ENCODE data around the gene PCDHGA6.
A peak's percentile ranks its signal among the peaks of the same experiment; 100 is the strongest.
"Not testable (repeated sequence)": the region's sequence is repeated elsewhere in the genome, so short reads cannot be mapped to it uniquely, and the experiment has no call there.

Gene PCDHGA6

DNA sequence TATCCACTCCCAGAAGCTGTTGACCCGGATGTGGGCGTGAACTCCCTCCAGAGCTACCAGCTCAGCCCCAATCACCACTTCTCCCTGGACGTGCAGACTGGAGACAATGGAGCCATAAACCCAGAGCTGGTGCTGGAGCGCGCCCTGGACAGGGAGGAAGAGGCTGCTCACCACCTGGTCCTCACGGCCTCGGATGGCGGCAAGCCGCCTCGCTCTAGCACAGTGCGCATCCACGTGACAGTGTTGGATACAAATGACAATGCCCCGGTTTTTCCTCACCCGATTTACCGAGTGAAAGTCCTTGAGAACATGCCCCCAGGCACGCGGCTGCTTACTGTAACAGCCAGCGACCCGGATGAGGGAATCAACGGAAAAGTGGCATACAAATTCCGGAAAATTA lies 19.6 kb downstream of the PCDHGA6 start:
- DNase-seq (ENCODE audit: low spot score) = no peak

DNA sequence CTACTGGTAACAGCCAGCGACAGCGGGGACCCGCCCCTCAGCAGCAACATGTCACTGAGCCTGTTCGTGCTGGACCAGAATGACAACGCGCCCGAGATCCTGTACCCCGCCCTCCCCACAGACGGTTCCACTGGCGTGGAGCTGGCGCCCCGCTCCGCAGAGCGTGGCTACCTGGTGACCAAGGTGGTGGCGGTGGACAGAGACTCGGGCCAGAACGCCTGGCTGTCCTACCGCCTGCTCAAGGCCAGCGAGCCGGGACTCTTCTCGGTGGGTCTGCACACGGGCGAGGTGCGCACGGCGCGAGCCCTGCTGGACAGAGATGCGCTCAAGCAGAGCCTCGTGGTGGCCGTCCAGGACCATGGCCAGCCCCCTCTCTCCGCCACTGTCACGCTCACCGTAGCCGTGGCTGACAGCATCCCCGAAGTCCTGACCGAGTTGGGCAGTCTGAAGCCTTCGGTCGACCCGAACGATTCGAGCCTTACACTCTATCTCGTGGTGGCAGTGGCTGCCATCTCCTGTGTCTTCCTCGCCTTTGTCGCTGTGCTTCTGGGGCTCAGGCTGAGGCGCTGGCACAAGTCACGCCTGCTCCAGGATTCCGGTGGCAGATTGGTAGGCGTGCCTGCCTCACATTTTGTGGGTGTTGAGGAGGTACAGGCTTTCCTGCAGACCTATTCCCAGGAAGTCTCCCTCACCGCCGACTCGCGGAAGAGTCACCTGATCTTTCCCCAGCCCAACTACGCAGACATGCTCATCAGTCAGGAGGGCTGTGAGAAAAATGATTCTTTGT lies 20.9 kb downstream of the PCDHGA6 start:
- not testable (repeated sequence) for DNase-seq (ENCODE audit: low spot score)

GRCh38 chr5:141397756-141398551 lies 24.3 kb downstream of the PCDHGA6 start, which contains the start of gene PCDHGB5:
Gene PCDHGB5, plus strand, starts transcription at chr5:141397947. Its CDS starts 181 bp downstream, at chr5:141398128.
- not testable (repeated sequence) for DNase-seq (ENCODE audit: low spot score)

DNA sequence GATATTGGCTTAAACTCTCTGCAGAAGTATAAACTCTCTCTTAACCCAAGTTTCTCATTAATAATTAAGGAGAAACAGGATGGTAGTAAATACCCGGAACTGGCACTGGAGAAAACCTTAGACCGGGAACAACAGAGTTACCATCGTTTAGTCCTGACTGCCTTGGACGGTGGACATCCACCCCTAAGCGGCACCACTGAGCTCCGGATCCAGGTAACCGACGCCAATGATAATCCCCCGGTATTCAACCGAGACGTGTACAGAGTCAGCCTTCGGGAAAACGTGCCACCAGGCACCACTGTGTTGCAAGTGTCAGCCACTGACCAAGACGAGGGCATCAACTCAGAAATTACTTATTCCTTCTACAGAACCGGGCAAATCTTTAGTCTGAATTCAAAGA lies 24.9 kb downstream of the PCDHGA6 start:
- DNase-seq (ENCODE audit: low spot score) = no peak

DNA sequence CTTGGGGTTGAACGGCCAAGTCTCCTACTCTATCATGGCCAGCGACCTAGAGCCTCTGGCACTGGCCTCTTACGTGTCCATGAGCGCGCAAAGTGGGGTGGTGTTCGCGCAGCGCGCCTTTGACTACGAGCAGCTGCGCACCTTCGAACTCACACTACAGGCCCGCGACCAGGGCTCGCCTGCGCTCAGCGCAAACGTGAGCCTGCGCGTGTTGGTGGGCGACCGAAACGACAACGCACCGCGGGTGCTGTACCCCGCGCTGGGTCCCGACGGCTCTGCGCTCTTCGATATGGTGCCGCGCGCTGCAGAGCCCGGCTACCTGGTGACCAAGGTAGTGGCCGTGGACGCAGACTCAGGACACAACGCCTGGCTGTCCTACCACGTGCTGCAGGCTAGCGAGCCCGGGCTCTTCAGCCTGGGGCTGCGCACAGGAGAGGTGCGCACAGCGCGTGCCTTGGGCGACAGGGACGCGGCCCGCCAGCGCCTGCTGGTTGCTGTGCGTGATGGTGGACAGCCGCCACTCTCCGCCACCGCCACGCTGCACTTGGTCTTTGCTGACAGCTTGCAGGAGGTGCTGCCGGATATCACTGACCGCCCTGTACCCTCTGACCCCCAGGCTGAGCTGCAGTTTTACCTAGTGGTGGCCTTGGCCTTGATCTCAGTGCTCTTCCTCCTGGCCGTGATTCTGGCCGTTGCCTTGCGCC lies 26.0 kb downstream of the PCDHGA6 start:
- no peak for DNase-seq (ENCODE audit: low spot score)

GRCh38 chr5:141402553-141403243 lies 29.0 kb downstream of the PCDHGA6 start, which contains the start of gene PCDHGA9:
Gene PCDHGA9, plus strand, starts transcription at chr5:141402778. Its CDS starts 175 bp downstream, at chr5:141402953.
- DNase-seq (ENCODE audit: low spot score) = no peak

DNA sequence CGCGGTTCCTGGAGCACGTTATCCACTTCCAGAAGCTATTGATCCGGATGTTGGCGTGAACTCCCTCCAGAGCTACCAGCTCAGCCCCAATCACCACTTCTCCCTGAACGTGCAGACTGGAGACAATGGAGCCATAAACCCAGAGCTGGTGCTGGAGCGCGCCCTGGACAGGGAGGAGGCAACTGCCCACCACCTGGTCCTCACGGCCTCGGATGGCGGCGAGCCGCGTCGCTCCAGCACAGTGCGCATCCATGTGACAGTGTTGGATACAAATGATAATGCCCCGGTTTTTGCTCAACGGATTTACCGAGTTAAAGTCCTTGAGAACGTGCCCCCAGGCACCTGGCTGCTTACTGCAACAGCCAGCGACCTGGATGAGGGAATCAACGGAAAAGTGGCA lies 29.7 kb downstream of the PCDHGA6 start:
- DNase-seq (ENCODE audit: low spot score) = no peak

DNA sequence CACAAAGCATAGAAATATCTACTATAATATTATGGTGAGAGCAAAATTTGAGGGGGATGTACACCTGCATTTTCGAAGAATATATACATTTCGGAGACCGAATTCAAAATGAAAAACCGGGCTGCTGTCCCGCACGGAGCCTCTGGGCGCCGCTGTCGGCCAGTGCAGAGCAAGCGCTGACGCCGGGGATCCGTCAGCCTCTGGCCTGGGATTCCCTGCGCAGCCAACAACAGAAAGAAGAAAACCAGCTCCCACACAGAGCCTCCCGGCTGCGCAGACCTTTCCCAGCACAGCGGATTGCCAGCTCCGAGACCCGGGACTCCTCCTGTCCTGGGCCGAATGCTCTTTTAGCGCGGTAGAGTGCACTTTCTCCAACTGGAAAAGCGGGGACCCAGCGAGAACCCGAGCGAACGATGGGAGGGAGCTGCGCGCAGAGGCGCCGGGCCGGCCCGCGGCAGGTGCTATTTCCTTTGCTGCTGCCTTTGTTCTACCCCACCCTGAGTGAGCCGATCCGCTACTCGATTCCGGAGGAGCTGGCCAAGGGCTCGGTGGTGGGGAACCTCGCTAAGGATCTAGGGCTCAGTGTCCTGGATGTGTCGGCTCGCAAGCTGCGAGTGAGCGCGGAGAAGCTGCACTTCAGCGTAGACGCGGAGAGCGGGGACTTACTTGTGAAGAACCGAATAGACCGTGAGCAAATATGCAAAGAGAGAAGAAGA lies 34.3 kb downstream of the PCDHGA6 start, which contains the start of gene PCDHGB6:
Gene PCDHGB6, plus strand, starts transcription at position 232 of the 716 bp plus-strand sequence. Its CDS starts 182 bp downstream, at position 414.
- DNase-seq (ENCODE audit: low spot score) = not testable (repeated sequence)

GRCh38 chr5:141409598-141410306 lies 36.1 kb downstream of the PCDHGA6 start:
- no peak for DNase-seq (ENCODE audit: low spot score)

DNA sequence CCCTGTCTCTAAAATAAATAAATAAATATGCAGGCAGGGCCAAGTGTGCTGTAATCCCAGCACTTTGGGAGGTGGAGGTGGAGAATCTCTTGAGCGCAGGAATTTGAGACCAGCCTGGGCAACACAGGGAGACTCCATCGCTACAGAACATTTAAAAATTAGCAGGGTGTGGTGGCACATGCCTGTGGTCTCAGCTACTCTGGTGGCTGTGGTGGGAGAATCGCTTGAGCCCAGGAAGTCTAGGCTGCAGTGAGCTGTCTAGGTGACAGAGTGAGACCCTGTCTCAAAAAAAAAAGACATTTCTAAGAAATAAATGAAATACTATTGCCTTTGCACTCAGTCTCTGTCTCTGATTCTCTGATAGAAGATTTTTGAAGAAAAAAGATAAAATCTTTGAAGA lies 37.9 kb downstream of the PCDHGA6 start:
- DNase-seq (ENCODE audit: low spot score) = no peak

- peak; percentile 82 for DNase-seq (ENCODE audit: low spot score)
Observed at GRCh38 chr5:141412854-141413539, 39.3 kb downstream of the PCDHGA6 start, which contains the start of gene PCDHGA10. Gene PCDHGA10, plus strand, starts transcription at chr5:141412987. Its CDS starts 189 bp downstream, at chr5:141413176.

DNA sequence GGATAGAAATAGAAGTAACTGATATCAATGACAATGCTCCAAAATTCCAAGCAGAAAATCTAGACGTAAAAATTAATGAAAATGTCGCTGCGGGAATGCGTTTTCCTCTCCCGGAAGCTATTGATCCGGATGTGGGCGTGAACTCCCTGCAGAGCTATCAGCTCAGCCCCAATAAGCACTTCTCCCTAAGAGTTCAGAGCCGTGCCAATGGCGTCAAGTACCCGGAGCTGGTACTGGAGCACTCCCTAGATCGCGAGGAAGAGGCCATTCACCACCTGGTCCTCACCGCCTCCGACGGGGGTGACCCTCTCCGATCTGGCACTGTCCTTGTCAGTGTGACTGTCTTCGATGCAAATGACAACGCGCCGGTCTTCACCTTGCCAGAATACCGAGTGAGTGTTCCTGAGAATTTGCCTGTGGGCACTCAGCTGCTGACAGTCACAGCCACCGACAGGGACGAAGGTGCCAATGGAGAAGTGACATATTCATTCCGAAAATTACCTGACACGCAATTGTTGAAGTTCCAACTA lies 39.9 kb downstream of the PCDHGA6 start:
- DNase-seq (ENCODE audit: low spot score) = peak; percentile 20

DNA sequence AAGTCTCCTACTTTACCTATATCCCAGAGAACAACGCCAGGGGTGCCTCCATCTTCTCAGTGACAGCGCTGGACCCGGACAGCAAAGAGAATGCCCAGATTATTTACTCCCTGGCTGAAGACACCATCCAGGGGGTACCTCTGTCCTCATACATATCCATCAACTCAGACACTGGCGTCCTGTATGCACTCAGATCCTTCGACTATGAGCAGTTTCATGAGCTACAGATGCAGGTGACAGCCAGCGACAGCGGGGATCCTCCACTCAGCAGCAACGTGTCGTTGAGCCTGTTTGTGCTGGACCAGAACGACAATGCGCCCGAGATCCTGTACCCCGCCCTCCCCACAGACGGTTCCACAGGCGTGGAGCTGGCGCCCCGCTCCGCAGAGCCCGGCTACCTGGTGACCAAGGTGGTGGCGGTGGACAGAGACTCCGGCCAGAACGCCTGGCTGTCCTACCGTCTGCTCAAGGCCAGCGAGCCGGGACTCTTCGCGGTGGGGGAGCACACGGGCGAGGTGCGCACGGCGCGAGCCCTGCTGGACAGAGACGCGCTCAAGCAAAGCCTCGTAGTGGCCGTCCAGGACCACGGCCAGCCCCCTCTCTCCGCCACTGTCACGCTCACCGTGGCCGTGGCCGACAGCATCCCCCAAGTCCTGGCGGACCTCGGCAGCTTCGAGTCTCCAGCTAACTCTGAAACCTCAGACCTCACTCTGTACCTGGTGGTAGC lies 41.0 kb downstream of the PCDHGA6 start:
- not testable (repeated sequence) for DNase-seq (ENCODE audit: low spot score)

DNA sequence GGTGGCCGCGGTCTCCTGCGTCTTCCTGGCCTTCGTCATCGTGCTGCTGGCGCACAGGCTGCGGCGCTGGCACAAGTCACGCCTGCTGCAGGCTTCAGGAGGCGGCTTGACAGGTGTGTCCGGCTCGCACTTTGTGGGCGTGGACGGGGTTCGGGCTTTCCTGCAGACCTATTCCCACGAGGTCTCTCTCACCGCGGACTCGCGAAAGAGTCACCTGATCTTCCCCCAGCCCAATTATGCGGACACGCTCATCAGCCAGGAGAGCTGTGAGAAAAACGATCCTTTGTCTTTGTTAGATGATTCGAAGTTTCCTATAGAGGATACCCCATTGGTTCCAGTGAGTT lies 41.6 kb downstream of the PCDHGA6 start:
- not testable (repeated sequence) for DNase-seq (ENCODE audit: low spot score)

DNA sequence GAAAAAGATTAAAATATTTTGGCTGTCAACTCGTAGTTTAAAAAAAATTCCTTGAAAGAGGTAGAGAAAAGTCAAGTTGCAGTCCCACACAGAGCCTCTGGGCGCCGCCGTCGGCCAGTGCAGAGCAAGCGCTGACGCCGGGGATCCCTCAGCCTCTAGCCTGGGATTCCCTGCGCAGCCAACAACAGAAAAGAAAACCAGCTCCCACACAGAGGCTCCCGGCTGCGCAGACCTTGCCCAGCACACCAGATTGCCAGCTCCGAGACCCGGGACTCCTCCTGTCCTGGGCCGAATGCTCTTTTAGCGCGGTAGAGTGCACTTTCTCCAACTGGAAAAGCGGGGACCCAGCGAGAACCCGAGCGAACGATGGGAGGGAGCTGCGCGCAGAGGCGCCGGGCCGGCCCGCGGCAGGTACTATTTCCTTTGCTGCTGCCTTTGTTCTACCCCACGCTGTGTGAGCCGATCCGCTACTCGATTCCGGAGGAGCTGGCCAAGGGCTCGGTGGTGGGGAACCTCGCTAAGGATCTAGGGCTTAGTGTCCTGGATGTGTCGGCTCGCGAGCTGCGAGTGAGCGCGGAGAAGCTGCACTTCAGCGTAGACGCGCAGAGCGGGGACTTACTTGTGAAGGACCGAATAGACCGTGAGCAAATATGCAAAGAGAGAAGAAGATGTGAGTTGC lies 43.9 kb downstream of the PCDHGA6 start, which contains the start of gene PCDHGB7:
Gene PCDHGB7, plus strand, starts transcription at position 184 of the 679 bp plus-strand sequence. Its CDS starts 183 bp downstream, at position 367.
- DNase-seq (ENCODE audit: low spot score) = peak; percentile 67

DNA sequence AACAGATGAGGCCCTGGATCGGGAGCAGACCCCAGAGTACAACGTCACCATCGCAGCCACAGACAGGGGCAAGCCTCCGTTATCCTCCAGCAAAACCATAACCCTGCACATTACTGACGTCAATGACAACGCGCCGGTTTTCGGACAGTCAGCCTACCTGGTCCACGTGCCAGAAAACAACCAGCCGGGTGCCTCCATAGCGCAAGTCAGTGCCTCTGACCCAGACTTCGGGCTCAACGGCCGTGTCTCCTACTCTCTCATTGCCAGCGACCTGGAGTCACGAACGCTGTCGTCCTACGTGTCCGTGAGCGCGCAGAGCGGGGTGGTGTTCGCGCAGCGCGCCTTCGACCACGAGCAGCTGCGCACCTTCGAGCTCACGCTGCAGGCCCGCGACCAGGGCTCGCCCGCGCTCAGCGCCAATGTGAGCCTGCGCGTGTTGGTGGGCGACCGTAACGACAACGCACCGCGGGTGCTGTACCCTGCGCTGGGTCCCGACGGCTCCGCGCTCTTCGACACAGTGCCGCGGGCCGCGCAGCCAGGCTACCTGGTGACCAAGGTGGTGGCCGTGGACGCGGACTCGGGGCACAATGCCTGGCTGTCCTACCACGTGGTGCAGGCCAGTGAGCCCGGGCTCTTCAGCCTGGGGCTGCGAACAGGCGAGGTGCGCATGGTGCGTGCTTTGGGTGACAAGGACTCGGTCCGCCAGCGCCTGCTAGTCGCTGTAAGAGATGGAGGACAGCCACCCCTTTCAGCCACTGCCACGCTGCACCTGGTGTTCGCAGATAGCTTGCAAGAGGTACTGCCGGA lies 45.6 kb downstream of the PCDHGA6 start:
- DNase-seq (ENCODE audit: low spot score) = no peak
